ENCODE results near the gene GXYLT1. TPM values are rescaled to one million over a fixed set of nuclear protein-coding genes. Genes with fewer than 3 reads are reported as not detected.
A peak's percentile ranks its signal among the peaks of the same experiment; 100 is the strongest.

GXYLT1 gene
- total and polyA plus RNA-seq, 10 donors, result 1.6 to 21.7 (median 12.5) TPM

- H3K4me1 ChIP-seq, result peaks cover 0 to 15% (median 1%) of the 10 kb centered on the region in 6 donors
- H3K36me3 ChIP-seq, result peaks cover 0 to 14% (median 0%) of the 10 kb centered on the region in 6 donors
- 95 to 99% (median 98%) methylated on average over 3 of the region's 3 CpGs for WGBS, 5 donors
- H3K27ac ChIP-seq, result no peak overlapping the region
- H3K4me3 ChIP-seq, result no peak overlapping the region
- no peaks in the 10 kb centered on the region for H3K27me3 ChIP-seq (replicated peaks in 1 of 7)
- no peaks in the 10 kb centered on the region for H3K9me3 ChIP-seq
- TF ChIP-seq POLR2A (IDR thresholded peaks at IDR 0.05) (no peak), POLR2AphosphoS5 (IDR thresholded peaks at IDR 0.05) (no peak), CTCF (IDR thresholded peaks at IDR 0.05 in 8 of 11, conservative IDR thresholded peaks at IDR 0.05 in 3 of 11) (no peak)
- intact Hi-C loops (cut with DNase I; ENCODE audit: low total_unique reads), result no loop called here
- DNase-seq, result no peak
Observed at GRCh38 chr12:42102720-42103119, 42.0 kb downstream of the GXYLT1 start.

GRCh38 chr12:42099433-42099832, 45.2 kb downstream of the GXYLT1 start:
- Histone ChIP-seq H3K36me3 (peaks cover 0 to 12% (median 0%) of the 10 kb centered on the region in 6 donors), H3K4me1 (peaks cover 5 to 46% (median 24%) of the 10 kb centered on the region in 6 donors), H3K27me3 (replicated peaks in 1 of 7) (no peaks in the 10 kb centered on the region), H3K27ac (peak overlapping the region in 1 of 8 donors; percentile 75), H3K4me3 (no peak overlapping the region), H3K9me3 (no peaks in the 10 kb centered on the region)
- intact Hi-C loops (cut with DNase I; ENCODE audit: low total_unique reads), result no loop called here
- TF ChIP-seq POLR2AphosphoS5 (IDR thresholded peaks at IDR 0.05), result no peak
- no peak for TF ChIP-seq CTCF (IDR thresholded peaks at IDR 0.05 in 8 of 11, conservative IDR thresholded peaks at IDR 0.05 in 3 of 11)
- no peak for TF ChIP-seq POLR2A (IDR thresholded peaks at IDR 0.05)
- 96 to 97% (median 96%) methylated on average over 9 of the region's 9 CpGs for WGBS, 5 donors
- DNase-seq, result no peak

- intact Hi-C loops (cut with DNase I; ENCODE audit: low total_unique reads), result no loop called here
- H3K9me3 ChIP-seq, result no peaks in the 10 kb centered on the region
- WGBS, 5 donors, result 4 to 9% (median 6%) methylated on average over 5 of the region's 5 CpGs
- peaks cover 5 to 46% (median 27%) of the 10 kb centered on the region in 6 donors for H3K4me1 ChIP-seq
- TF ChIP-seq POLR2AphosphoS5 (IDR thresholded peaks at IDR 0.05), result no peak
- no peak for TF ChIP-seq CTCF (IDR thresholded peaks at IDR 0.05 in 8 of 11, conservative IDR thresholded peaks at IDR 0.05 in 3 of 11)
- TF ChIP-seq POLR2A (IDR thresholded peaks at IDR 0.05), result no peak
- no peak for DNase-seq
- H3K27me3 ChIP-seq (replicated peaks in 1 of 7), result no peaks in the 10 kb centered on the region
- peak overlapping the region; percentile 0 to 80 (median 73) for H3K27ac ChIP-seq
- H3K36me3 ChIP-seq, result peaks cover 0 to 25% (median 0%) of the 10 kb centered on the region in 6 donors
- peak overlapping the region in 7 of 8 donors; percentile 5 to 62 (median 25) for H3K4me3 ChIP-seq
Observed at GRCh38 chr12:42097971-42098370, 46.7 kb downstream of the GXYLT1 start.

GRCh38 chr12:42094277-42094676, 50.4 kb downstream of the GXYLT1 start:
- Histone ChIP-seq H3K36me3 (peaks cover 0 to 37% (median 0%) of the 10 kb centered on the region in 6 donors), H3K4me1 (peaks cover 5 to 60% (median 27%) of the 10 kb centered on the region in 6 donors), H3K4me3 (no peak overlapping the region), H3K9me3 (no peaks in the 10 kb centered on the region), H3K27me3 (replicated peaks in 1 of 7) (no peaks in the 10 kb centered on the region), H3K27ac (no peak overlapping the region)
- intact Hi-C loops (cut with DNase I; ENCODE audit: low total_unique reads), result no loop called here
- no peak for DNase-seq
- 82 to 95% (median 89%) methylated on average over 5 of the region's 5 CpGs for WGBS, 5 donors
- no peak for TF ChIP-seq POLR2A (IDR thresholded peaks at IDR 0.05)
- no peak for TF ChIP-seq POLR2AphosphoS5 (IDR thresholded peaks at IDR 0.05)
- no peak for TF ChIP-seq CTCF (IDR thresholded peaks at IDR 0.05 in 8 of 11, conservative IDR thresholded peaks at IDR 0.05 in 3 of 11)

Measured in spleen (tissue), 11 donors.